Testis (tissue), 2 donors: ENCODE results near the gene PRKCZ.

Experiments
- POLR2A ChIP-seq: fragments of 450-650 bp; IDR thresholded peaks from one replicate; pipeline ENCODE4 v1.6.1; 2017; ENCODE audit warnings: antibody characterized with exemption, mild to moderate bottlenecking, moderate library complexity
- TF ChIP-seq, protein P1 (sequence below), 3 experiments: fragments of 450-650 bp in 2 of 3; fragments of 200-600 bp in 1 of 3; sonication (generic) in 1 of 3; IDR thresholded peaks; one replicate each; pipeline ENCODE4 v1.5.1; 2016 to 2019; ENCODE audit warnings: antibody characterized with exemption in 3 of 3, mild to moderate bottlenecking in 2 of 3, moderate library complexity in 1 of 3

- TF ChIP-seq, protein P1, sequence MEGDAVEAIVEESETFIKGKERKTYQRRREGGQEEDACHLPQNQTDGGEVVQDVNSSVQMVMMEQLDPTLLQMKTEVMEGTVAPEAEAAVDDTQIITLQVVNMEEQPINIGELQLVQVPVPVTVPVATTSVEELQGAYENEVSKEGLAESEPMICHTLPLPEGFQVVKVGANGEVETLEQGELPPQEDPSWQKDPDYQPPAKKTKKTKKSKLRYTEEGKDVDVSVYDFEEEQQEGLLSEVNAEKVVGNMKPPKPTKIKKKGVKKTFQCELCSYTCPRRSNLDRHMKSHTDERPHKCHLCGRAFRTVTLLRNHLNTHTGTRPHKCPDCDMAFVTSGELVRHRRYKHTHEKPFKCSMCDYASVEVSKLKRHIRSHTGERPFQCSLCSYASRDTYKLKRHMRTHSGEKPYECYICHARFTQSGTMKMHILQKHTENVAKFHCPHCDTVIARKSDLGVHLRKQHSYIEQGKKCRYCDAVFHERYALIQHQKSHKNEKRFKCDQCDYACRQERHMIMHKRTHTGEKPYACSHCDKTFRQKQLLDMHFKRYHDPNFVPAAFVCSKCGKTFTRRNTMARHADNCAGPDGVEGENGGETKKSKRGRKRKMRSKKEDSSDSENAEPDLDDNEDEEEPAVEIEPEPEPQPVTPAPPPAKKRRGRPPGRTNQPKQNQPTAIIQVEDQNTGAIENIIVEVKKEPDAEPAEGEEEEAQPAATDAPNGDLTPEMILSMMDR (IDR thresholded peaks at IDR 0.05): no peak
- TF ChIP-seq POLR2A: no peak
These were observed 100.6 kb downstream of the PRKCZ start for GRCh38 chr1:2150801-2151200.
